MM.1S (cell line): ENCODE data around the gene ACTR5.

Experiments
- DNase-seq: peaks from one replicate; pipeline ENCODE4 v3.0.0-alpha.2; 2015
- H2AFZ ChIP-seq: fragments of 300-600 bp; sonication (generic); 2 replicates; pipeline ENCODE4 v1.6.0; 2016; ENCODE audit warnings: antibody characterized with exemption, low read length
- H3F3A ChIP-seq: fragments of 300-600 bp; sonication (generic); 2 replicates; pipeline ENCODE4 v1.6.1; 2016; ENCODE audit warnings: mild to moderate bottlenecking, antibody characterized with exemption, low read length, moderate library complexity, mixed read lengths; ENCODE audit not compliant: insufficient read depth
- H3K27ac ChIP-seq: fragments of 300-600 bp; sonication (generic); 2 replicates; pipeline ENCODE4 v1.5.1; 2016; ENCODE audit warnings: mild to moderate bottlenecking, low read length
- H3K27me3 ChIP-seq: fragments of 300-600 bp; sonication (generic); replicated peaks from 2 replicates; pipeline ENCODE4 v1.6.0; 2016; ENCODE audit warnings: low read length; ENCODE audit not compliant: insufficient read depth
- H3K36me3 ChIP-seq: fragments of 300-600 bp; sonication (generic); replicated peaks from 2 replicates; pipeline ENCODE4 v1.6.1; 2016; ENCODE audit warnings: mild to moderate bottlenecking, low read length, mixed read lengths; ENCODE audit not compliant: insufficient read depth
- H3K4me1 ChIP-seq: fragments of 300-600 bp; sonication (generic); 2 replicates; pipeline ENCODE4 v1.6.1; 2016; ENCODE audit warnings: low read length, mixed read lengths
- H3K4me2 ChIP-seq: fragments of 300-600 bp; sonication (generic); 2 replicates; pipeline ENCODE4 v1.6.0; 2016; ENCODE audit warnings: low read depth, low read length
- H3K4me3 ChIP-seq: fragments of 300-600 bp; sonication (generic); 2 replicates; pipeline ENCODE4 v1.5.1; 2016; ENCODE audit warnings: low read length, mixed read lengths
- H3K79me2 ChIP-seq: fragments of 300-600 bp; sonication (generic); 2 replicates; pipeline ENCODE4 v1.6.1; 2016; ENCODE audit warnings: mixed run types, low read length, mixed read lengths
- H3K9ac ChIP-seq: fragments of 300-600 bp; sonication (generic); 2 replicates; pipeline ENCODE4 v1.6.1; 2016; ENCODE audit warnings: low read length, mixed read lengths
- H3K9me2 ChIP-seq: fragments of 300-600 bp; sonication (generic); replicated peaks from 2 replicates; pipeline ENCODE4 v1.6.1; 2016; ENCODE audit warnings: mild to moderate bottlenecking, low read length, mixed read lengths; ENCODE audit not compliant: insufficient read depth
- H3K9me3 ChIP-seq: fragments of 300-600 bp; sonication (generic); replicated peaks from 2 replicates; pipeline ENCODE4 v1.6.1; 2016; ENCODE audit warnings: mild to moderate bottlenecking, low read length, mixed read lengths; ENCODE audit not compliant: insufficient read depth
- H4K20me1 ChIP-seq: fragments of 300-600 bp; sonication (generic); 2 replicates; pipeline ENCODE4 v1.6.1; 2016; ENCODE audit warnings: mild to moderate bottlenecking, low read length, moderate library complexity, mixed read lengths; ENCODE audit not compliant: insufficient read depth
- EZH2 ChIP-seq: fragments of 300-600 bp; sonication (generic); optimal IDR thresholded peaks from 2 replicates; pipeline ENCODE3; 2017; ENCODE audit warnings: low read depth, mild to moderate bottlenecking, antibody characterized with exemption, low read length, mixed read lengths
- EZH2phosphoT487 ChIP-seq: fragments of 300-600 bp; sonication (generic); IDR thresholded peaks from 2 replicates; pipeline ENCODE4 v1.6.1; 2018; ENCODE audit warnings: antibody characterized with exemption, low read length
- TF ChIP-seq, protein P1 (sequence below): fragments of 300-600 bp; sonication (generic); IDR thresholded peaks from 2 replicates; pipeline ENCODE4 v1.5.1; 2016; ENCODE audit warnings: antibody characterized with exemption, low read length, mixed read lengths

Gene ACTR5

GRCh38 chr20:38815446-38815845 is 67.2 kb downstream of the ACTR5 start:
- peaks cover 99% of the 10 kb centered on the region for H3K79me2 ChIP-seq
- H4K20me1 ChIP-seq, result peaks cover 26% of the 10 kb centered on the region
- no peaks in the 10 kb centered on the region for H3K9me2 ChIP-seq
- no peak for TF ChIP-seq EZH2
- TF ChIP-seq, protein P1, sequence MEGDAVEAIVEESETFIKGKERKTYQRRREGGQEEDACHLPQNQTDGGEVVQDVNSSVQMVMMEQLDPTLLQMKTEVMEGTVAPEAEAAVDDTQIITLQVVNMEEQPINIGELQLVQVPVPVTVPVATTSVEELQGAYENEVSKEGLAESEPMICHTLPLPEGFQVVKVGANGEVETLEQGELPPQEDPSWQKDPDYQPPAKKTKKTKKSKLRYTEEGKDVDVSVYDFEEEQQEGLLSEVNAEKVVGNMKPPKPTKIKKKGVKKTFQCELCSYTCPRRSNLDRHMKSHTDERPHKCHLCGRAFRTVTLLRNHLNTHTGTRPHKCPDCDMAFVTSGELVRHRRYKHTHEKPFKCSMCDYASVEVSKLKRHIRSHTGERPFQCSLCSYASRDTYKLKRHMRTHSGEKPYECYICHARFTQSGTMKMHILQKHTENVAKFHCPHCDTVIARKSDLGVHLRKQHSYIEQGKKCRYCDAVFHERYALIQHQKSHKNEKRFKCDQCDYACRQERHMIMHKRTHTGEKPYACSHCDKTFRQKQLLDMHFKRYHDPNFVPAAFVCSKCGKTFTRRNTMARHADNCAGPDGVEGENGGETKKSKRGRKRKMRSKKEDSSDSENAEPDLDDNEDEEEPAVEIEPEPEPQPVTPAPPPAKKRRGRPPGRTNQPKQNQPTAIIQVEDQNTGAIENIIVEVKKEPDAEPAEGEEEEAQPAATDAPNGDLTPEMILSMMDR, result no peak
- no peak for TF ChIP-seq EZH2phosphoT487
- no peak overlapping the region for H3K4me3 ChIP-seq
- no peak overlapping the region for H3K27ac ChIP-seq
- no peak overlapping the region for H3K4me2 ChIP-seq
- H3K27me3 ChIP-seq, result no peaks in the 10 kb centered on the region
- peaks cover 14% of the 10 kb centered on the region; the same call in 1 of the 2 replicates for H3K36me3 ChIP-seq
- DNase-seq, result no peak
- no peak overlapping the region for H2AFZ ChIP-seq
- no peak overlapping the region for H3K9ac ChIP-seq
- H3K9me3 ChIP-seq, result no peaks in the 10 kb centered on the region
- peaks cover 25% of the 10 kb centered on the region; the same call in 1 of the 2 replicates for H3K4me1 ChIP-seq
- no peaks in the 10 kb centered on the region for H3F3A ChIP-seq

- H3K4me2 ChIP-seq, result no peak overlapping the region
- H3K36me3 ChIP-seq, result peaks cover 11% of the 10 kb centered on the region; the same call in 1 of the 2 replicates
- H3K27me3 ChIP-seq, result no peaks in the 10 kb centered on the region
- peaks cover 25% of the 10 kb centered on the region for H3K4me1 ChIP-seq
- peaks cover 6% of the 10 kb centered on the region for H4K20me1 ChIP-seq
- no peak overlapping the region for H3K4me3 ChIP-seq
- no peaks in the 10 kb centered on the region for H3K9me2 ChIP-seq
- no peak for TF ChIP-seq EZH2
- H3F3A ChIP-seq, result no peaks in the 10 kb centered on the region
- no peak overlapping the region for H3K9ac ChIP-seq
- H2AFZ ChIP-seq, result no peak overlapping the region
- DNase-seq, result no peak
- H3K27ac ChIP-seq, result no peak overlapping the region
- peaks cover 96% of the 10 kb centered on the region for H3K79me2 ChIP-seq
- no peaks in the 10 kb centered on the region for H3K9me3 ChIP-seq
Measured at GRCh38 chr20:38818113-38819065, 70.1 kb downstream of the ACTR5 start.
